IMR-90 (cell line): ENCODE measurements around the gene PPP5C.
A peak's percentile ranks its signal among the peaks of the same experiment; 100 is the strongest.
"Not testable (repeated sequence)": the region's sequence is repeated elsewhere in the genome, so short reads cannot be mapped to it uniquely, and the experiment has no call there.

Source experiments
- CEBPB ChIP-seq: IDR thresholded peaks from 2 replicates; pipeline ENCODE4 v1.6.1; 2012; ENCODE audit warnings: low read depth, low read length, improper control_type of control experiment
- CTCF ChIP-seq: conservative IDR thresholded peaks from 2 replicates; pipeline ENCODE4 v1.5.1; 2012; ENCODE audit warnings: mild to moderate bottlenecking, low read depth, low read length, improper control_type of control experiment
- ELK1 ChIP-seq: fragments of 150-350 bp; IDR thresholded peaks from 2 replicates; pipeline ENCODE4 v1.6.1; 2016; ENCODE audit warnings: low read depth, mild to moderate bottlenecking, low read length, moderate library complexity, borderline replicate concordance
- FOS ChIP-seq: fragments of 150-350 bp; IDR thresholded peaks from 2 replicates; pipeline ENCODE4 v1.6.1; 2016; ENCODE audit warnings: low read depth, low read length
- MAZ ChIP-seq: IDR thresholded peaks from 2 replicates; pipeline ENCODE4 v1.6.1; 2012; ENCODE audit warnings: low read depth, mild to moderate bottlenecking, low read length, improper control_type of control experiment, moderate library complexity, borderline replicate concordance
- POLR2A ChIP-seq: IDR thresholded peaks from 2 replicates; pipeline ENCODE4 v1.6.1; 2012; ENCODE audit warnings: mild to moderate bottlenecking, low read depth, low read length
- RAD21 ChIP-seq: IDR thresholded peaks from 2 replicates; pipeline ENCODE4 v1.6.1; 2012; ENCODE audit warnings: low read length, improper control_type of control experiment
- RCOR1 ChIP-seq: IDR thresholded peaks from 2 replicates; pipeline ENCODE4 v1.6.1; 2012; ENCODE audit warnings: mild to moderate bottlenecking, low read length, improper control_type of control experiment; ENCODE audit not compliant: insufficient replicate concordance
- RFX5 ChIP-seq: IDR thresholded peaks from 2 replicates; pipeline ENCODE4 v1.8.0; 2012; ENCODE audit warnings: low read depth, mild to moderate bottlenecking, low read length, moderate library complexity
- SMC3 ChIP-seq: fragments of 150-350 bp; IDR thresholded peaks from 2 replicates; pipeline ENCODE4 v1.6.1; 2016; ENCODE audit warnings: low read depth, mild to moderate bottlenecking, antibody characterized with exemption, low read length, moderate library complexity
- USF2 ChIP-seq: fragments of 150-350 bp; IDR thresholded peaks from 2 replicates; pipeline ENCODE4 v1.6.1; 2017; ENCODE audit warnings: mild to moderate bottlenecking, antibody characterized with exemption, low read length, low read depth

GRCh38 chr19:46415804-46416709, 69.2 kb downstream of the PPP5C start:
- TF ChIP-seq CTCF, POLR2A, RFX5, ELK1, USF2, SMC3, CEBPB, RAD21, FOS, RCOR1: not testable (repeated sequence)
- peak; percentile 90 for TF ChIP-seq MAZ
